A673 (cell line): ENCODE results near the gene IL1R1.

Experiments
- CTCF ChIP-seq: fragments of 300-800, 200-600 bp; sonication (generic); conservative IDR thresholded peaks from 2 replicates; pipeline ENCODE4 v1.5.1; 2017; ENCODE audit warnings: low read depth, mild to moderate bottlenecking, antibody characterized with exemption, low read length, moderate library complexity, mixed read lengths
- EZH2 ChIP-seq: fragments of 200-600 bp; sonication (generic); IDR thresholded peaks from 2 replicates; pipeline ENCODE4 v1.6.1; 2017; ENCODE audit warnings: borderline replicate concordance, low read depth, mild to moderate bottlenecking, mixed read lengths, antibody characterized with exemption, low read length; ENCODE audit not compliant: poor library complexity, severe bottlenecking

GRCh38 chr2:102114851-102115497 is 27.6 kb upstream of the IL1R1 start:
- TF ChIP-seq CTCF (no peak), EZH2 (no peak)
